SW 1271 (cell line): Measurements from ENCODE around the gene TMEM150A.
"Not testable (repeated sequence)": the region's sequence is repeated elsewhere in the genome, so short reads cannot be mapped to it uniquely, and the experiment has no call there.

Experiments used
- DNase-seq, 2 experiments: peaks; one replicate each; lab custom pipeline; 2025; lab: John Stamatoyannopoulos, UW

The TMEM150A gene

GRCh38 chr2:85593023-85593422 lies 9.5 kb downstream of the TMEM150A start:
- no peak for DNase-seq

GRCh38 chr2:85592299-85592698 lies 10.2 kb downstream of the TMEM150A start:
- not testable (repeated sequence) for DNase-seq

- no peak for DNase-seq
These were observed 10.9 kb downstream of the TMEM150A start for GRCh38 chr2:85591563-85591962.

GRCh38 chr2:85590950-85591349 lies 11.5 kb downstream of the TMEM150A start:
- DNase-seq: no peak

- no peak for DNase-seq
These were observed 12.3 kb downstream of the TMEM150A start for GRCh38 chr2:85589982-85590791.

GRCh38 chr2:85589181-85589580 lies 13.3 kb downstream of the TMEM150A start:
- no peak for DNase-seq

GRCh38 chr2:85588645-85589044 lies 13.9 kb downstream of the TMEM150A start:
- no peak for DNase-seq

GRCh38 chr2:85588236-85588635 lies 14.3 kb downstream of the TMEM150A start:
- no peak for DNase-seq

GRCh38 chr2:85585781-85586105 lies 16.8 kb downstream of the TMEM150A start:
- peak in 1 of 2 experiments; percentile 33 for DNase-seq

GRCh38 chr2:85584857-85585780 lies 17.4 kb downstream of the TMEM150A start:
- peak; percentile 31 to 70 for DNase-seq

GRCh38 chr2:85584354-85584856 lies 18.1 kb downstream of the TMEM150A start, which contains the start of gene VAMP5:
TSS of gene VAMP5 (plus strand) at chr2:85584431. CDS start at chr2:85584491, 60 bp downstream.
- DNase-seq: no peak

- DNase-seq: no peak
These were observed 18.7 kb downstream of the TMEM150A start for GRCh38 chr2:85583667-85584353.

- no peak for DNase-seq
These were observed 20.0 kb downstream of the TMEM150A start for GRCh38 chr2:85582492-85582891.

- DNase-seq: no peak
These were observed 22.3 kb downstream of the TMEM150A start for GRCh38 chr2:85580206-85580605.

- no peak for DNase-seq
These were observed 23.1 kb downstream of the TMEM150A start for GRCh38 chr2:85579266-85579935.

- DNase-seq: no peak
These were observed 24.0 kb downstream of the TMEM150A start for GRCh38 chr2:85578243-85579180.

GRCh38 chr2:85577386-85578242 lies 24.9 kb downstream of the TMEM150A start, which contains the start of gene VAMP8:
TSS of gene VAMP8 (plus strand) at chr2:85577586. CDS start at chr2:85577647, 61 bp downstream.
- DNase-seq: no peak

- DNase-seq: no peak
These were observed 25.5 kb downstream of the TMEM150A start for GRCh38 chr2:85577063-85577385.

GRCh38 chr2:85575739-85576138 lies 26.8 kb downstream of the TMEM150A start:
- DNase-seq: no peak
